Astrocyte of the cerebellum (primary cell): ENCODE results near the gene KLC4.

ENCODE experiments used
- DNase-seq: peaks from one replicate; pipeline ENCODE4 v3.0.0-alpha.2; 2011; ENCODE audit warnings: low read depth
- H3K4me3 ChIP-seq: 2 replicates; pipeline ENCODE4 v1.5.1; 2011; ENCODE audit warnings: mild to moderate bottlenecking, low read depth, low read length, moderate library complexity
- CTCF ChIP-seq: IDR thresholded peaks from 2 replicates; pipeline ENCODE4 v1.5.1; 2012; ENCODE audit warnings: low read length, low read depth, moderate library complexity, mild to moderate bottlenecking; ENCODE audit errors: missing control alignments
- in situ Hi-C: cut with HindIII; loops from 2 replicates; pipeline ENCODE4 v1.10.0; 2017; ENCODE audit warnings: low sequenced_read_pairs

KLC4 gene

GRCh38 chr6:43059168-43060033, at the start of gene KLC4, which contains the start of gene MRPL2:
KLC4 (plus strand) TSS chr6:43059631; CDS start chr6:43061336, 1,705 bp downstream.
MRPL2 (minus strand) TSS chr6:43059434; CDS start chr6:43059381, 53 bp downstream.
- DNase-seq, result peak; percentile 98
- peak within 1 kb of the TSS; percentile 83 for H3K4me3 ChIP-seq
- in situ Hi-C loops, result no loop called here
- TF ChIP-seq CTCF, result no peak

- in situ Hi-C loops, result no loop called here
- H3K4me3 ChIP-seq, result no peak overlapping the region
- no peak for TF ChIP-seq CTCF
- no peak for DNase-seq
These were observed 48.2 kb upstream of the KLC4 start for GRCh38 chr6:43011207-43011606.

- no peak overlapping the region for H3K4me3 ChIP-seq
- in situ Hi-C loops, result no loop called here
- TF ChIP-seq CTCF, result no peak
- DNase-seq, result no peak
These were observed 47.1 kb upstream of the KLC4 start for GRCh38 chr6:43012364-43012763.

- in situ Hi-C loops, result no loop called here
- DNase-seq, result no peak
- peak overlapping the region; percentile 78 for H3K4me3 ChIP-seq
- no peak for TF ChIP-seq CTCF
These were observed 46.2 kb upstream of the KLC4 start for GRCh38 chr6:43013097-43013842.

GRCh38 chr6:43013843-43014433, 45.5 kb upstream of the KLC4 start, which contains the start of the genes KLHDC3 and MEA1:
KLHDC3 (plus strand) TSS chr6:43014249; CDS start chr6:43017193, 2,944 bp downstream.
MEA1 (minus strand) TSS chr6:43013946; CDS start chr6:43013813, 133 bp downstream.
- DNase-seq, result peak; percentile 100
- no peak for TF ChIP-seq CTCF
- in situ Hi-C loops, result no loop called here
- H3K4me3 ChIP-seq, result peak within 1 kb of the TSS; percentile 78

- H3K4me3 ChIP-seq, result peak overlapping the region; percentile 78
- in situ Hi-C loops, result no loop called here
- no peak for TF ChIP-seq CTCF
- no peak for DNase-seq
These were observed 45.0 kb upstream of the KLC4 start for GRCh38 chr6:43014434-43014909.
